Ramos (cell line): ENCODE results near the gene IPO4.

ENCODE experiments used
- in situ Hi-C: fragments of 300-500 bp; cut with MboI; formaldehyde crosslinking; loops from one replicate; pipeline ENCODE4 v1.14.3; 2022; ENCODE audit warnings: low sequenced_read_pairs; ENCODE audit not compliant: unreplicated experiment

Gene IPO4

DNA sequence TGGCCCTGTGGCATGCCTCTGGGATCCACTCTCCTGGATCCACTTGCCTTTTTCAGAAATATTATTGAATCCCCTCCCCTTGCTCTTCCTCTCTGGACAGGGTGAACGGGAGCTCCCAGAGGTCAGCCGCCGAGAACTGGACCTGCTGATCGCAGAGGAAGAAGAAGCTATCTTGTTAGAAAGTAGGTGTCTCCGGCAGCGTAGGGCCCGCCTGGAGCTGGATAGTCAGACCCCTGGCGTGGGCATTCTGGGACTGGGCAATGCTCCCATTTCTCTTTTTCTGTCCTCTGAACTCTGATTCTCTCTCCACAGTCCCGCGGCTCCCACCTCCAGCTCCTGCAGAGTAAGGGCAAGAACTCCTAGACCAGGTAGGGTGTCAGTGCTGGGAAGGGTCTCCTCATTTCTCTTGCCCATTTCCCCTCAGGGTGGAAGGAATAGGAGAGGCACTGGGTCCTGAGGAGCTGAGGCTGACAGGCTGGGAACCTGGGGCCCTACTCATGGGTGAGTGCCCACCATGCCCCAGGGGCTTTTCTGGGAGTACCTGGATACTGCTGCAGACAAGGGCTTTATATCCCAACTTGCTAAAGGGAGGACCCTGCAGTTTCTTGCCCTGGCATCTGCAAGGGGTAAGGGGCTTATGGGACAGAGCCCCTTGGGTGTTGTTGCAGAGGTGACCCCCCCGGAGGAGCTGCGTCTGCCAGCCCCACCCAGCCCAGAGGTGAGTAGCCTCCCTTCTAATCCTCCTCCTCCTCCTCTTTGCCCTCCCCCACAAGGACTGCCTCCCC, 11.4 kb downstream of the IPO4 start:
- in situ Hi-C loops, result no loop called here

DNA sequence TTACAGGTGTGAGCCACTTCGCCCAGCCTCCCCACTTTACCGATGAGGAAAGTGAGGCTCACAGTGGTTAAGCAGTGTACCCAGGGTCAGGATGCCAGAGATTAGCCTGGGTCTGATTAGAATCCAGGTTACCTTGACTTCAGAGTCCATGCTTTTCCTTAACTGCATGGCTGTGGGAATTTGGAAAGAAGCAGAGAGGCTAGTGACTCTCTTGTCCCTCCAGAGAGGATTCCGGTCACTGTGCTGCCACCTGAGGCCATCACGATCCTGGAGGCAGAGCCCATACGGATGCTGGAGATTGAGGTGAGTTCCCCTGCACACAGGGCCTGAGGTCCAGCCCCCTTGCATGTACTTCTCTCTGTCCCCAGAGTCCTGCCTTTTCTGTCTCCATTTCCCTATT, 12.0 kb downstream of the IPO4 start:
- in situ Hi-C loops, result no loop called here

DNA sequence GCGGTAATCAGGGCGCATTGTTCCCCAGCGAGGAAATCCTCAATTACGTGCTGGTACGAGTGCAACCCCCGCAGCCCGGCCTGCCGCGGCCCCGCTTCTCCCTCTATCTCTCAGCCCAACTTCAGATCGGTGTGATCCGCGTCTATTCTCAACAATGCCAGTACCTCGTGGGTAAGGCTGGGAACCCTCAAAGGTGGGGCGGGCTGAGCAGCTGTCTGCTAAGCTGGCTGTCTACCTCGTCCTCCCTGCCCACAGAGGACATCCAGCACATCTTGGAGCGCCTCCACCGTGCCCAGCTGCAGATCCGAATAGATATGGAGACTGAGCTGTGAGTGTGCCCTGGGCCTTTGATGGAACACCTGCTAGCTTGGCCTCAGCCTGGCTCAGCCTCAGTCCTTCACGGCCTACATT, 15.7 kb downstream of the IPO4 start:
- in situ Hi-C loops, result loop anchor here (25.0 kb wide), 1 partner anchor 861 kb away; the partner anchor contains the start of genes BCL2L2, PABPN1 and PPP1R3E

DNA sequence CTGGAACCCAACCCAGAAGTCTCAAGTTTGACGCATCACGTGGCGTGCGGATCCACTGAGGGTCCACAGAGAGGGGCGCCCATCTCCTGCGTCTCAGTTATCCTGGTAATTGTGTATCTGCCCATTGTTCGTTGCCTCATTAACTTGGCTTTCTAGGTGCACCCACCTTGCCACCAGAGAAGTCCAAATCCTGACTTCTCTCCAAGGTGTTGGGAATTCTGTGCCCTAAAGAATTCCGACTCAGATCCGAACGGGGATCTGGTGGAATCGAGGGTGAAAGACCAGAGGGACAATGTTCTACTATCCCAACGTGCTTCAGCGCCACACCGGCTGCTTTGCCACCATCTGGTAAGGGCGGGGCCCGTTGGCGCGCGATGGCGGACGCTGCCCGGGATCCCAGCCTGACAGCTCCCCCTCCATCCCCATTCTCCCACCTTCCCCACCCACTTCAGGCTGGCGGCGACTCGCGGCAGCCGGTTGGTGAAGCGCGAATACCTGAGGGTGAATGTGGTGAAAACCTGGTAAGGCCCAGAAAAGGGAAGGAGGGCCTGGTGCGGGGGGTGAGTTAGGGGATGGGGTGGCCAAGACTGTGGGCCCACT, 16.3 kb downstream of the IPO4 start:
- in situ Hi-C loops, result loop anchor here (25.0 kb wide), 1 partner anchor 860 kb away; the partner anchor contains the start of genes BCL2L2, PABPN1 and PPP1R3E

DNA sequence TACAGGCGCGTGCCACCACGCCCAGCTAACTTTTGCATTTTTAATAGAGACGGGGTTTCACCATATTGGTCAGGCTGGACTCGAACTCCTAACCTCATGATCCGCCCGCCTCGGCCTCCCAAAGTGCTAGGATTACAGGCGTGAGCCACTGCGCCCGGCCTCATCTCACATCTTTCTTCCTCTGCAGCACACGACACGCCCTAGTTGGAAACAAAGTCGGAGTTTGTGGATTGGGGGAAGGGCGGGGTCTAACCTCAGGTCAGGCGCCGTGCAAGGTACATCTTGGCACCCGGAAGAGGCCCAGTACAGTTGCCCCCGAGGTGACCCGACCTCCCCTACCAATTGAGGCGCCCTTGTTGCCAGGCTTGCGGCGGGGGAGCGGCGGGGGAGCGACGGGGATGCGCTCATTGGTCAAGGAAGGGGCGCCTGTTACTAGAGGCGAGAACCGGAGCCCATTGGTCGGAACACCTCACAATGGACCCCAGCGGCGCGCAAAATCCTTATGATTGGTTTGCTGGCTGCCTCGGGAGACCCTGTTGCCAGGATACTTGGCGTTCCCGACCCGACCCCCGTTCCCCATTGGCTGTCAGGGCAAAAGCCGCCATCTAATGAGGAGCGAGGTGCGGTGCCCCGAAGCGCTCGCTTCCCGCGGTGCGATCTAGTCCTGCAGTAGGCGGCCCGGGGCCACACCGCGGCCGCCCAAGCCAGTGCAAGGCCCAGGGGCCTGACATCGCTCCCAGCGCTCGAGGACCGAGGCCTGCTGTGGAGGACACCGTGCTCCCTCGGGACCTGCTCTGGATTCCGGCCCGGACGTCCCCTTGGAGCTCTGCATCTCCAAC, 17.0 kb downstream of the IPO4 start, which contains the start of gene REC8:
Gene REC8, plus strand, starts transcription at position 659 of the 839 bp plus-strand sequence. CDS start 473 bp downstream, outside the sequence.
- in situ Hi-C loops, result loop anchor here (25.0 kb wide), 1 partner anchor 859 kb away; the partner anchor contains the start of genes BCL2L2, PABPN1 and PPP1R3E

DNA sequence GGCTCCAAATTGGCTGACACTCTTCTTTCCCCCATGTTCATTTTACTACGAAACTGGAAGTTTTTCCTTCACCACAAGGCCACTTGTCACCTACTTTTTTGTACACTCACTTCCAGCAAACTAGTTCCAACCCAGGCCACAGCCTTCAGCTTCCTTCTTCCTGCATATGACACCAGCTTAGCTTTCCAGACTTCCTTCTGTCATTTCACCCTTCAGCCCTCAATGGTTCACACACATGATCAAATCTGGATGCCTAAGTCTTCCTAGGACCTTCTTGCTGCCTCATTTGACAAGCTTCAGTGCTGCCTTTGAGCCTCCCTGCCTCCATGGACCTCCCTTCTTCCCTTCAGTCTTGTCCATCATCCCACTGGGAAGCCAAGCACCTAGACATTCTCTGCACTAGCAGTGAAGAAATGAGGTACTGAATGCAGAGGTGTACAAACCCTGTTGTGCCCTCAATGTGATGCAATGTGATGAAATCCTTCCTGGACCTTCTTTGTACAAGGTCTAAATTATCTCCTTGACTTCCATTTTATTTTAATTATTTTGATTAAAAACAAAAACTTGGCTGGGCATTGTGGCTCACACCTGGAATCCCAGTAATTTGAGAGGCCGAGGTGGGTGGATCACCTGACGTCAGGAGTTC, 21.0 kb downstream of the IPO4 start:
- in situ Hi-C loops, result loop anchor here (25.0 kb wide), 1 partner anchor 855 kb away; the partner anchor contains the start of genes BCL2L2, PABPN1 and PPP1R3E

DNA sequence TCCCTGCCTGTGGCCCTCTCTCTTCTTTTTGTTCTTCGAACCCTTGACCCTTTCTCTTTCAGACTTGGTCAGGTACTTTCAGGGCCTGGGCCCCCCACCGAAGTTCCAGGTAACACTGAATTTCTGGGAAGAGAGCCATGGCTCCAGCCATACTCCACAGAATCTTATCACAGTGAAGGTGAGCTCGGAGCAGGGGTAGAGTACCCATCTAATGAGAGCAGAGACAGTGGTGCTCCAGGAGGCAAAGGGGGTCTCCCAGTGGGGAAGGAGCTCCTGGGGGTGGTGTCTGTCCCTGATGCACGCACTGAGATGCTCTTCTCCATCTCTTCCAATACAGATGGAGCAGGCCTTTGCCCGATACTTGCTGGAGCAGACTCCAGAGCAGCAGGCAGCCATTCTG, 22.8 kb downstream of the IPO4 start:
- in situ Hi-C loops, result loop anchor here (25.0 kb wide), 1 partner anchor 853 kb away; the partner anchor contains the start of genes BCL2L2, PABPN1 and PPP1R3E

DNA sequence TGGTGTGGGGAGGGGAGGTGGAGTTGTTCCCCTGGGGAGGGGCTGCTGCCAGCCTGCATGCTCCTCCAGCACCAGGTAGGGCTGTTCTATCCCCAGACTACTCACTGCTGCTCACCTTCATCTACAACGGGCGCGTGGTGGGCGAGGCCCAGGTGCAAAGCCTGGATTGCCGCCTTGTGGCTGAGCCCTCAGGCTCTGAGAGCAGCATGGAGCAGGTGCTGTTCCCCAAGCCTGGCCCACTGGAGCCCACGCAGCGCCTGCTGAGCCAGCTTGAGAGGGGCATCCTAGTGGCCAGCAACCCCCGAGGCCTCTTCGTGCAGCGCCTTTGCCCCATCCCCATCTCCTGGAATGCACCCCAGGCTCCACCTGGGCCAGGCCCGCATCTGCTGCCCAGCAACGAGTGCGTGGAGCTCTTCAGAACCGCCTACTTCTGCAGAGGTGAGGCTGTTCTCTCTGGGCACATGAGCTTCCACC, 24.1 kb downstream of the IPO4 start:
- in situ Hi-C loops, result loop anchor here (25.0 kb wide), 1 partner anchor 852 kb away; the partner anchor contains the start of genes BCL2L2, PABPN1 and PPP1R3E

DNA sequence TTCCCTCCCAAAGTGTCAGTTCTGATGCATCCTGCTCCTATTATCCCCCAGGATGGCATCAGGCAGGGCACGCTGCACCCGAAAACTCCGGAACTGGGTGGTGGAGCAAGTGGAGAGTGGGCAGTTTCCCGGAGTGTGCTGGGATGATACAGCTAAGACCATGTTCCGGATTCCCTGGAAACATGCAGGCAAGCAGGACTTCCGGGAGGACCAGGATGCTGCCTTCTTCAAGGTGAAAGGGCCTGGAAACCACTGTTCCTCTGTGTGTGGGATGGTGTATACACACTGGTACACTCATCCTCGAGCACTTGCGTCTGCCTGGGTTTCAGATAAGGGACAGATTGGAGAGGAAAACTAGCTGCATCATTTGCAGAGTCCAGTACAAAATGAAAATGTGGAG, 26.5 kb downstream of the IPO4 start:
- in situ Hi-C loops, result loop anchor here (25.0 kb wide), 1 partner anchor 850 kb away; the partner anchor contains the start of genes BCL2L2, PABPN1 and PPP1R3E

DNA sequence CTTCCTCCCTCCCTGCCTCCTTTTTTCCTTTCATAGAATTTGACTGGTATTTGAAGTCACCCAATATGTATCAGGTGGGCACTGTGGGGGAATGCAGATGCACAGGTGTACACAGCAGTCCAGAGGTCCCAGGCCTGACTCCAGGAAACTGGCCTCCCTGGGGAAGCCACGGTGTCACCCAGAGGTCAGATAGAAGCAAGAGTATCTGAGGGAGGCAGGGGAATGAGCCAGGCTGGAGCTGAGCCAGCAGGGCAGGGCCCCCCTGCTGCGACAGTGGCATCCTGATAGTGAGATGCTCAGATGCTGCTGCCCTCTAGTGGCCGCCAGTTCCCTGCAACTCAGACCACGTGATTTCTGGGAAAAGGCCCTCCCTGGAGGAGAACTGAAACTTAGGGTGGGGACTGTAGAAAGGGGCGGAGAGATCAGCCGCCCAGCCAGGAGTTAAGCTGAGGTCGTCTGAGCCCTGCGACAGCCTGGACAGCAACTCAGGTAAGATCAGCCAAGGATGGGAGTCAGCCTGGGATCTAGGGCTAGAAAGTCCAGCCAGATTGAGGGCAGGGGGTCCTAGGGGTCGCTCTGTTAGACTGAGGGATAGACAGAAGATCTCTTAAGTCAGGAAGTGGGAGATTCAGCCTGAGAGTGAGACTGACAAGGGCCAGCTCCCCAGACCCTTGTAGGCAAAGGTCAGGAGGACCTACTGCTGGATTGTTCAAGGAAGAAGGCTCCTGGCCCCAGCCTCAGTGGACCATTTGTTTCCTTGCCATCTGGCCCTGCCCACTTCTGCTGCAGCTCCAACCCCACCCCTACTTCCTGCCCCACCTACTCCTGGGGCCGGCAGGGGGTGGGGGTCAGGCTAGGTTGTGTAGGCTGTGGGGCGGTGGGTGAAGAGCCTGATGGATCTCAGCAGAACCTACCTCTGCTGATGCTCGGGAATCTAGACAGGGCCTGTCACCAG, 27.5 kb downstream of the IPO4 start, which contains the start of gene IRF9:
Gene IRF9, plus strand, starts transcription at position 416 of the 955 bp plus-strand sequence. CDS start 880 bp downstream, outside the sequence.
- in situ Hi-C loops, result loop anchor here (25.0 kb wide), 1 partner anchor 849 kb away; the partner anchor contains the start of genes BCL2L2, PABPN1 and PPP1R3E

DNA sequence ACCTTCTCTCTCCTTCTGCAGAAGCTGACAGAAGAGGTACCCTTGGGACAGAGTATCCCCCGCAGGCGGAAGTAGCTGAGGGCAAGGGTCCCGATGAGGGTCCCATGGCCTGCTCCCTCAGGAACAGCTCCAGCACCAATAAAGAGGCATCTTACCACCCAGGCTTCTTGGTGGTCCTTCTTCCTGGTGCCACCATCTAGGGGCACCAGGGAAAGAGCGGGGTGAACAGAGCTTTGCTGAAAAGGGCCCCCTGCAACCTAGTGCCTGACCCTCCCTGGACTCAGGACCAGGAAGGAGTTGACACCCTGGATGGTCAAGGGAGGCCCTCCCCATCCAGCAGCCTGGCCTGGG, 28.1 kb downstream of the IPO4 start:
- in situ Hi-C loops, result loop anchor here (25.0 kb wide), 1 partner anchor 848 kb away; the partner anchor contains the start of genes BCL2L2, PABPN1 and PPP1R3E

DNA sequence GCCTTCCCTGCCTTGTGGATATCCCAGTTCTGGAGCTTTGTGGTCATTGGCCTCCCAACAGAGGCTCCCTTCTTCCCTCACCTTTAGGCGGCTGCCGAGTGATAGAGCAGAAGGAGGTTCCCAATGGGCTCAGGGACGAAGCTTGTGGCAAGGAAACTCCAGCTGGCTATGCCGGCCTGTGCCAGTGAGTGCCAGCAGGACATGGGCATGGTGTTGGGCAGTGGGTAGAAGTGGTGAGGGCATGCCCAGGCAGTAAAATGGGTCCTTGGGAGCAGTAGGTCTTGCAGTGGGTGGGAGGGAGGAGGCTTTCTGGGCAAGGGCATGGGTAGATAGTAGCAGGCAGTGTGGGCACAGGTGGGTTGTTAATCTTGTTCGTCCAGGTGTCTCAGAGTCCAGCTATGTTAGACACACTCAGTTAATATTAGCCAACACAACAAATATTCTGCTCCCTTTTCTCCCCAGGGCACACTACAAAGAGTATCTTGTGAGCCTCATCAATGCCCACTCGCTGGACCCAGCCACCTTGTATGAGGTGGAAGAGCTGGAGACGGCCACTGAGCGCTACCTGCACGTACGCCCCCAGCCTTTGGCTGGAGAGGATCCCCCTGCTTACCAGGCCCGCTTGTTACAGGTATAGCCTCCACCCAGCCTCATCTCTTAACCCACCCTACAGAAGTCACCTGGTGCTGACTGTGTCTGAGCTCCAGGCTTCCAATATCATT, 28.7 kb downstream of the IPO4 start:
- in situ Hi-C loops, result loop anchor here (25.0 kb wide), 1 partner anchor 848 kb away; the partner anchor contains the start of genes BCL2L2, PABPN1 and PPP1R3E

DNA sequence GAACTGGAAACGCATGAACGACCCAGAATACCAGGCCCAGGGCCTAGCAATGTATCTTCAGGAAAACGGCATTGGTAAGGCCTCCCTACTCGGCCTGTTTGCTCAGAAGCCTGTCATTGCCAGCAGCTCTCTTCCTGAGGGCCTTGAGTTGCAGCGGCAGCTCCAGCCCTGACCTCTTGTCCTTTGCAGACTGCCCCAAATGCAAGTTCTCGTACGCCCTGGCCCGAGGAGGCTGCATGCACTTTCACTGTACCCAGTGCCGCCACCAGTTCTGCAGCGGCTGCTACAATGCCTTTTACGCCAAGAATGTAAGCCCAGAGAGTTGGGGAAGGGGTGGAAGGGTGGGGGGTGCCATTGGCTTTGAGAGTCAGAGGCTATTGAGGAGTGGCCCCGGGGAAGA, 31.3 kb downstream of the IPO4 start:
- in situ Hi-C loops, result loop anchor here (25.0 kb wide), 1 partner anchor 845 kb away; the partner anchor contains the start of genes BCL2L2, PABPN1 and PPP1R3E

DNA sequence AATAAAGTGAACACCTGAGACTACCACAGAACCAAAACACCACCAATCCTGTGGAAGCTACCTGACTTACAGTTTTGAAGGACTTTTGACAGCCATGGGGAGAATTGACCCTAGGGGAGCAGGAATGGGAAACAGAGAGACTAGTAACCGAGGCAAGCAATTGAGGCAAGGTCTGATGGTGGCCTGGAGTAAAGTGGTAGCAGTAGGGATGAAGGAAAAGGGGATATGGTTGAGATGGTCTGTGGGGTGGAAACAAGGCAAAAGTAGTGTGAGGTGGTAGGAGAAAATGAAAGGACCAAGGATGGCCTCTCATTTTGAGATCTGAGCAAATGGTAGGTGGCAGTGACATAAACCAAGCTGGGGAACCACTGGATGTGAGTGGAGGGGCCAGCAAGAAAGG, 31.8 kb downstream of the IPO4 start:
- in situ Hi-C loops, result loop anchor here (25.0 kb wide), 1 partner anchor 845 kb away; the partner anchor contains the start of genes BCL2L2, PABPN1 and PPP1R3E

DNA sequence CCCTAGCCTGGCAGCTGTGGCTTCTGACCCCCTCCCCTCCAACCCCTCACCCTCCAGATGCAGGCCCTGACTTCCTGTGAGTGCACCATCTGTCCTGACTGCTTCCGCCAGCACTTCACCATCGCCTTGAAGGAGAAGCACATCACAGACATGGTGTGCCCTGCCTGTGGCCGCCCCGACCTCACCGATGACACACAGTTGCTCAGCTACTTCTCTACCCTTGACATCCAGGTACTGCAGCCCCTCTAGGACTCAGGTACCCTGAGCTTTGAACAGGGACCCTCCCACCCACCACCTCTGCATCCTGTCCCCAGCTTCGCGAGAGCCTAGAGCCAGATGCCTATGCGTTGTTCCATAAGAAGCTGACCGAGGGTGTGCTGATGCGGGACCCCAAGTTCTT, 33.5 kb downstream of the IPO4 start:
- in situ Hi-C loops, result loop anchor here (25.0 kb wide), 1 partner anchor 843 kb away; the partner anchor contains the start of genes BCL2L2, PABPN1 and PPP1R3E

DNA sequence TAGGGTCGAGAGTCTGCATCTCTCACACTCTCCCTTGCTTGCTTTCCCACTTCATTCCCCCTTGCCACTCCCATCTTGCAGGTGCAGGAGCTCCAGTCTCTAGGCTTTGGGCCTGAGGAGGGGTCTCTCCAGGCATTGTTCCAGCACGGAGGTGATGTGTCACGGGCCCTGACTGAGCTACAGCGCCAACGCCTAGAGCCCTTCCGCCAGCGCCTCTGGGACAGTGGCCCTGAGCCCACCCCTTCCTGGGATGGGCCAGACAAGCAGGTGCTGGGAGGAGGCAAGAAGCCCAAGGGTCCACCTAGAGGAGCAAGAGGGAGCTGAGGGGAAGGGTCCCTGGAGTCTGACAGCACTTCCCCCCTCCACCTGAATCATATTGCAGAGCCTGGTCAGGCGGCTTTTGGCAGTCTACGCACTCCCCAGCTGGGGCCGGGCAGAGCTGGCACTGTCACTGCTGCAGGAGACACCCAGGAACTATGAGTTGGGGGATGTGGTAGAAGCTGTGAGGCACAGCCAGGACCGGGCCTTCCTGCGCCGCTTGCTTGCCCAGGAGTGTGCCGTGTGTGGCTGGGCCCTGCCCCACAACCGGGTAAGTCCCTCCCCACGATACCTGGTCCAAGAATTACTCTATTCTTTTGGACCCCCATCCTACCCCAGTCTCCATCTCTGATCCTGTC, 37.1 kb downstream of the IPO4 start:
- in situ Hi-C loops, result loop anchor here (25.0 kb wide), 1 partner anchor 839 kb away; the partner anchor contains the start of genes BCL2L2, PABPN1 and PPP1R3E
